ENCODE data around the gene ITGBL1.

DNA sequence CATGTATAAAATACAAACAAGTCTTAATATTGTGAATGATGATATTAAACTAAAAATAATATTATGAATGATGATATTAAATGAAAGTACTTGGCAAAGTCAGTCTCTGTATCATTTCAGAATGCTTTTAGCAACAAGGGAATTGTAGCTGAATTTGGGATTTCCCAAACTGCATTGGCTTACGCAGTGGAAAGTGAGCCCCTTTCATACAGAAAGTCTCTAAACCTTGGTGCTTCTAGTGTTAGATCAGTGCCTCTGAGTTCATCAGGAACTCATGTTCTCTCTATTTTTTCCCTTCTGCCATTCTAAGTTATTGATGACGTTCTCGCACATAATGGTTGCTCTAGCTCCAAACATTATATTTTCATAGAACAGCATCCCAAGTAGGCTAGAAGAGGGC lies 300.0 kb downstream of the ITGBL1 start:
- TF ChIP-seq GATA1 (IDR thresholded peaks at IDR 0.05; ENCODE audit: low read depth, low read length) = no peak
- no peak for TF ChIP-seq POLR2A (IDR thresholded peaks at IDR 0.05; ENCODE audit: low read length)

All from erythroblast (primary cell).